Measurements from ENCODE around the gene RGS13.

RGS13 gene

GRCh38 chr1:192601567-192601966, 34.4 kb upstream of the RGS13 start:
- no peaks in the 10 kb centered on the region for H3K4me1 ChIP-seq (ENCODE audit: control insufficient read depth, insufficient read depth, low read length, poor library complexity, severe bottlenecking)
- H3K27ac ChIP-seq (ENCODE audit: low read depth, low read length, severe bottlenecking) = no peak overlapping the region
- no peaks in the 10 kb centered on the region for H3K9me3 ChIP-seq (ENCODE audit: control insufficient read depth, low read length)
- no peaks in the 10 kb centered on the region for H3K36me3 ChIP-seq (ENCODE audit: control insufficient read depth, insufficient read depth, low read length)
- H3K4me3 ChIP-seq (ENCODE audit: extremely low read depth, insufficient read depth, low read length, poor library complexity, severe bottlenecking) = no peak overlapping the region

DNA sequence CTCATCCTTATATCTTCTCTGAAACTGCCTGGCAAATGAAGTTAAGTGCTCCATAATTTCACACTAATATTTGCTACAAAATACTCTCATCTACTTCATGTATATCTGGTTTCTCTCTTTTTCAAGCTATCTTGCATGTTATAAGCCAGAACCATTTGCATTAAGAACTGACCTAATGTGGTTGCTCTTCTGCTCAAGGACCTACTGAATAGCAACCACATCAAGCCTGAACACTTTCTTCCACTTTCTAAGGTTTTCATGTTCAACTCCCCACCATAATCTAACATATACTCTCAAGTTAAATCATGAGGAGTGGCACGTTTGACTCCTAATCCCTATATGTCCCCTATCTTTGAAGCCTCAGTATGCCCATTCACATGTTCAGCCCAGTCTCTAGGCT, 33.2 kb upstream of the RGS13 start:
- H3K36me3 ChIP-seq (ENCODE audit: control insufficient read depth, insufficient read depth, low read length) = no peaks in the 10 kb centered on the region
- no peaks in the 10 kb centered on the region for H3K9me3 ChIP-seq (ENCODE audit: control insufficient read depth, low read length)
- H3K4me3 ChIP-seq (ENCODE audit: extremely low read depth, insufficient read depth, low read length, poor library complexity, severe bottlenecking) = no peak overlapping the region
- no peak overlapping the region for H3K27ac ChIP-seq (ENCODE audit: low read depth, low read length, severe bottlenecking)
- 100% methylated on average over 1 of the region's 1 CpG; no CpG with 5 or more reads in 1 of the 2 experiments for WGBS, 2 experiments (ENCODE audit: insufficient coverage in 2 of 2)
- no peaks in the 10 kb centered on the region for H3K4me1 ChIP-seq (ENCODE audit: control insufficient read depth, insufficient read depth, low read length, poor library complexity, severe bottlenecking)

GRCh38 chr1:192603218-192603787, 32.6 kb upstream of the RGS13 start:
- Histone ChIP-seq H3K36me3 (ENCODE audit: control insufficient read depth, insufficient read depth, low read length) (no peaks in the 10 kb centered on the region), H3K9me3 (ENCODE audit: control insufficient read depth, low read length) (no peaks in the 10 kb centered on the region), H3K4me3 (ENCODE audit: extremely low read depth, insufficient read depth, low read length, poor library complexity, severe bottlenecking) (no peak overlapping the region), H3K27ac (ENCODE audit: low read depth, low read length, severe bottlenecking) (no peak overlapping the region), H3K4me1 (ENCODE audit: control insufficient read depth, insufficient read depth, low read length, poor library complexity, severe bottlenecking) (no peaks in the 10 kb centered on the region)
- WGBS, 2 experiments (ENCODE audit: insufficient coverage in 2 of 2) = 83 to 93% methylated on average over 2 to 3 of the region's 3 CpGs

GRCh38 chr1:192604979-192605620, 30.8 kb upstream of the RGS13 start:
- 100% methylated on average over 1 of the region's 3 CpGs; no CpG with 5 or more reads in 1 of the 2 experiments for WGBS, 2 experiments (ENCODE audit: insufficient coverage in 2 of 2)
- no peaks in the 10 kb centered on the region for H3K4me1 ChIP-seq (ENCODE audit: control insufficient read depth, insufficient read depth, low read length, poor library complexity, severe bottlenecking)
- no peaks in the 10 kb centered on the region for H3K9me3 ChIP-seq (ENCODE audit: control insufficient read depth, low read length)
- no peaks in the 10 kb centered on the region for H3K36me3 ChIP-seq (ENCODE audit: control insufficient read depth, insufficient read depth, low read length)
- no peak overlapping the region for H3K27ac ChIP-seq (ENCODE audit: low read depth, low read length, severe bottlenecking)
- H3K4me3 ChIP-seq (ENCODE audit: extremely low read depth, insufficient read depth, low read length, poor library complexity, severe bottlenecking) = no peak overlapping the region

DNA sequence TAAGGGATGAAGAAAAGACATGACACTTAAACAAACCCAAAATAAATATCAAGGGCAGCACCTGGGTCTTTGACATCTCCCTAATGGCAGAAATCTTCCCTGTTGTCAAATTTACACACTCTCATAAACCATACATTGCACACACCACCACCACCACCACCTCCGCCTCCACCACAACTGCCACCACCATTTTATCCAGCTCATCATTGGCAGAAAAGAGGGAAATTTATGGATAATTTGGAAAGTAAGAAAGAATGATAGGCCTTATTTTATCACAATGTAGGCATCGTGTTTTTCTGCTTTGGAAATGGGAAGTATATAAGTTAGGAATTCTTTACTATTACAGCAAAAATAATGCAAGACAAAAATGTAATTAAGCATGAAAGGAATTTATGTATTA, 27.3 kb upstream of the RGS13 start:
- Histone ChIP-seq H3K27ac (ENCODE audit: low read depth, low read length, severe bottlenecking) (no peak overlapping the region), H3K36me3 (ENCODE audit: control insufficient read depth, insufficient read depth, low read length) (no peaks in the 10 kb centered on the region), H3K4me3 (ENCODE audit: extremely low read depth, insufficient read depth, low read length, poor library complexity, severe bottlenecking) (no peak overlapping the region), H3K4me1 (ENCODE audit: control insufficient read depth, insufficient read depth, low read length, poor library complexity, severe bottlenecking) (no peaks in the 10 kb centered on the region), H3K9me3 (ENCODE audit: control insufficient read depth, low read length) (no peaks in the 10 kb centered on the region)
- no CpG with 5 or more reads among the region's 2 CpGs for WGBS, 2 experiments (ENCODE audit: insufficient coverage in 2 of 2)

DNA sequence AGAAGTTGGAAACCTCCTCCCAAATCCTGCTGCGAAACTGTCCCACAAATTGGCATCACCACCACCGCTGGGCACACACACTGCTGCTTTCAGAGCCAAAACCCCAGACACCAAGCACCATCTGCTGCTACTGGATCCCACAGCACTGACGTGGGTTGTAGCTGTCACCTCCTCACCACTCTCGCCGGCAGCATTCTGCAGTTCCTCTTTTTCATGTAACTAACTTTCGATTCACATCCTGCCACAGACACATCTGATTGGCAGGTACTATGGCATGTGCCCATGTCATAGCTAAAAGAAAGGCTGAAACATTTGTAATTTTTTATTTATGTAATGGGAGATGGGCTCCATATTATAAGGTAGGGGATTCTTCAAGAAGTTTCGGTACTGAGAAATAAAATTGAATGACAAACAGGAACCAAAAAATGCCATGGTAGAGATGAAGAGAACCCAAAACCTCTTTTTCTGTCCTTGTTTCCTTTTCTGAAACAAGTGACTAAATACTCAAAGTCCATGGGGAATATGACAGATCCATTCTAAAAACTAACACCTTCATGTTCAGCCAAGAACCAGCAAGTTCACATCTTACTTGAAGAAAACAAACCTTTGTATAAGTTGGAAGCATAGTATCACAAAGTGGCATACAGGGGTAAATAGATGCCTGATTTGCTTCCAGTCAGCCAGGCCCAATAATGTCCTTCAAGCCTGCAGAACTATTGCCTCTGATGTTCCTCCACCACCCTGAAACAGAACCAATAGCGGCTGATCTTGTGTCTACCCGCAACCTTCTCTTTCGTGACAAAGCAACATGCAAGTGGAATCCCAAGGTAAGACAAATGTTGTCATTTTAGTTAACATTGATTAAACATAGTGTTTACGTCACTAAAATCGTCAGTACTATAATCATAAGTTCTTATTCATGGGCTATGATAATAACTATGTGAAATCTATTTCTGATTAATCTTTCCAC, 26.6 kb upstream of the RGS13 start:
- no peaks in the 10 kb centered on the region for H3K36me3 ChIP-seq (ENCODE audit: control insufficient read depth, insufficient read depth, low read length)
- no peak overlapping the region for H3K27ac ChIP-seq (ENCODE audit: low read depth, low read length, severe bottlenecking)
- 82 to 86% methylated on average over 5 to 7 of the region's 12 CpGs for WGBS, 2 experiments (ENCODE audit: insufficient coverage in 2 of 2)
- H3K4me3 ChIP-seq (ENCODE audit: extremely low read depth, insufficient read depth, low read length, poor library complexity, severe bottlenecking) = no peak overlapping the region
- no peaks in the 10 kb centered on the region for H3K9me3 ChIP-seq (ENCODE audit: control insufficient read depth, low read length)
- H3K4me1 ChIP-seq (ENCODE audit: control insufficient read depth, insufficient read depth, low read length, poor library complexity, severe bottlenecking) = no peaks in the 10 kb centered on the region

DNA sequence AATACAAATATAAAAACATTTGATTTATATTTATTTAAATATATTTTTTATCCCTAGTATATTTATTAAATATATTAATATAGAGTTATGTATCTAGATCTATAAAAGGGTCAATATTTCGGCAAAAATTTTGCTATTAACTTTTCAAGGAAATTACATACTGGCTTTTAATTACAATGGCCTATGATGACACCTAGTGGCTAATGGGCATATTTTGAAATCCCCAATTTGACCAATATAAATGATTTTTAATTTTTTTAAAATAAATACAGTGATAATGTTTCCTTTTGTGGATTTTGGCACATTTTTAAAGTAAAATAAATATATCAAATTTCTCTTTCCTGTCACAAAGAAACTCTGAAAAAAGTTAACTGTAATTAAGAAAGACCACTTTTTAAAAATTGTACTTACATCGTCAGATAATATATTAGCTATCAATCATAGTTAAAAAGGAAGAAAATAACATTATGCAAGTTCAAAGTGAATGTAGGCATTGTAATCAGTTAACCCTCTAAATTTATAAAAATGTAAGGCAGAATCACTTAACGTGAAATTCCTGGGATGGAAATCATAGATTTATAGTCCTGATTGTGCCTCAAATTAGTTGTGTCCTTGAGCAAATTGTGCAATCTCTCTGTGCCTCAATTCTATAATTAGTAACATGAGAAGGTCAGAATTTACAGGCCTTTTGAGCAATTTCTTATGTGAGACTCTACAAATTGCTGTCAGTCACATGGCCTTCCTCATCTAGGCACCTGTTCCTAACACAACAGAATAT, 25.6 kb upstream of the RGS13 start:
- WGBS, 2 experiments (ENCODE audit: insufficient coverage in 2 of 2) = 86% methylated on average over 1 of the region's 3 CpGs; no CpG with 5 or more reads in 1 of the 2 experiments
- H3K36me3 ChIP-seq (ENCODE audit: control insufficient read depth, insufficient read depth, low read length) = no peaks in the 10 kb centered on the region
- no peaks in the 10 kb centered on the region for H3K9me3 ChIP-seq (ENCODE audit: control insufficient read depth, low read length)
- H3K4me3 ChIP-seq (ENCODE audit: extremely low read depth, insufficient read depth, low read length, poor library complexity, severe bottlenecking) = no peak overlapping the region
- H3K4me1 ChIP-seq (ENCODE audit: control insufficient read depth, insufficient read depth, low read length, poor library complexity, severe bottlenecking) = no peaks in the 10 kb centered on the region
- H3K27ac ChIP-seq (ENCODE audit: low read depth, low read length, severe bottlenecking) = no peak overlapping the region

DNA sequence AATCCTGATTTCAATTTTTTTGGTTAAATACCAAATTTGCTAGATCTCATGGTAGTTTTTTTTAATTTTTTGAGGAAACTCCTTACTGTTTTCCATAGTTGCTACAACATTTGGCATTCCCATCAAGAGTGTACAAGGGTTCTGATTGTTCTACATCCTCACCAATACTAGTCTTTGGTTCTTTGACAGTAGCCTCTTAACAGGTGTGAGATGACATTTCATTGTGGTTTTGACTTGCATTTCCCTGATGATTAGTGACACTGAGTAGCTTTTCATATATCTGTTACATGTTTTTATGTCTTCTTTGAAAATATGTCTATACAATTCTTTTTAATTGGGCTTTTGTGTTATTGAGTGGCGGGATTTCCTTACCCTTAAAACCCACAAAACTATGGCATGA, 20.9 kb upstream of the RGS13 start:
- Histone ChIP-seq H3K4me1 (ENCODE audit: control insufficient read depth, insufficient read depth, low read length, poor library complexity, severe bottlenecking) (no peaks in the 10 kb centered on the region), H3K27ac (ENCODE audit: low read depth, low read length, severe bottlenecking) (no peak overlapping the region), H3K9me3 (ENCODE audit: control insufficient read depth, low read length) (no peaks in the 10 kb centered on the region), H3K36me3 (ENCODE audit: control insufficient read depth, insufficient read depth, low read length) (no peaks in the 10 kb centered on the region), H3K4me3 (ENCODE audit: extremely low read depth, insufficient read depth, low read length, poor library complexity, severe bottlenecking) (no peak overlapping the region)
- WGBS, 2 experiments (ENCODE audit: insufficient coverage in 2 of 2) = no CpG with 5 or more reads among the region's 1 CpG

DNA sequence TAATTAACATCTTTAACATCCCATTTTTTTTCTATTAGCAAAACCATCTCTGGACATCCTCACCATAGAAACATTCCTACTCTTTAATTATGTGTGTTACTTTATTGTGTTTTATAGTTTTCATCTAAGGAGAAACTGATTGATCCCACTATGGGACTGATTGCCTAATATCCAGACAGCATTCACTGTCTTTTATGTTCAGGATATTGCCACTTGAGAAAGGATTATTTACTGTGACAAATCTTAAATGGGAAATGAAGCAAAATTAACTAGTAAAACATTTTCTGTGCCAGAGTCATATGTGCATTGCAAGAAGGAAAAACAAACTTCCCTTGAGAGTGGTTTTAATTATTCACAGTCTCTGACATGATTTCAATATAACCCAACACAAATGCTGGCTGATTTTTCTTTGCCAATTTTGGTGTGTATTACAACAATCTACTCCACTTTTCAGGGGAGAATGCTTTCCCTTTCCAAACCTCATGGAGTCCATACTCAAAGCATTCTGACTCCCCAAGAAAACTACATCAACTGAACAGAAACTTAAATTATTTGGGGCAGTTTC, 15.8 kb upstream of the RGS13 start:
- H3K4me1 ChIP-seq (ENCODE audit: control insufficient read depth, insufficient read depth, low read length, poor library complexity, severe bottlenecking) = no peaks in the 10 kb centered on the region
- H3K27ac ChIP-seq (ENCODE audit: low read depth, low read length, severe bottlenecking) = no peak overlapping the region
- no peaks in the 10 kb centered on the region for H3K36me3 ChIP-seq (ENCODE audit: control insufficient read depth, insufficient read depth, low read length)

More for the DNA sequence above, 15.8 kb upstream of the RGS13 start:
- Histone ChIP-seq H3K9me3 (ENCODE audit: control insufficient read depth, low read length) (no peaks in the 10 kb centered on the region), H3K4me3 (ENCODE audit: extremely low read depth, insufficient read depth, low read length, poor library complexity, severe bottlenecking) (no peak overlapping the region)

Data from mesodermal cell (in vitro differentiated cells).